H1 (cell line): ENCODE data around the gene TEX54.

Experiments
- CTCF ChIP-seq, 3 experiments: IDR thresholded peaks; 1 replicate in 2 of 3; 2 replicates in 1 of 3; pipeline versions ENCODE4 v1.5.1 to v1.6.1; 2011; ENCODE audit warnings: low read length in 3 of 3, mild to moderate bottlenecking in 3 of 3, inconsistent platforms in 2 of 3, low read depth in 1 of 3, moderate library complexity in 1 of 3; ENCODE audit not compliant: insufficient read depth in 1 of 3; ENCODE audit errors: control extremely low read depth in 1 of 3
- EP300 ChIP-seq, 2 experiments: IDR thresholded peaks; 1 replicate in 1 of 2; 2 replicates in 1 of 2; pipeline ENCODE4 v1.6.1; 2011 to 2012; ENCODE audit warnings: low read depth in 2 of 2, low read length in 2 of 2, mild to moderate bottlenecking in 2 of 2, borderline replicate concordance in 1 of 2, inconsistent platforms in 1 of 2, moderate library complexity in 1 of 2
- EZH2 ChIP-seq: fragments of 200-600 bp; sonication (generic); IDR thresholded peaks from 2 replicates; pipeline ENCODE4 v1.7.1; 2012; ENCODE audit warnings: low read depth, mild to moderate bottlenecking, moderate library complexity, low read length, inconsistent platforms; ENCODE audit not compliant: severe bottlenecking
- JUND ChIP-seq: IDR thresholded peaks from 2 replicates; pipeline ENCODE4 v1.6.1; 2011; ENCODE audit warnings: mild to moderate bottlenecking, improper control_type of control experiment, low read length
- YY1 ChIP-seq: IDR thresholded peaks from 2 replicates; pipeline ENCODE4 v1.6.1; 2011; ENCODE audit warnings: low read depth, mild to moderate bottlenecking, low read length

GRCh38 chr11:62874851-62875250 lies 42.2 kb upstream of the TEX54 start:
- TF ChIP-seq CTCF (IDR thresholded peaks at IDR 0.05; ENCODE audit: control extremely low read depth in 1 of 3, insufficient read depth in 1 of 3, low read depth in 1 of 3, low read length in 3 of 3) (no peak), EZH2 (no peak), YY1 (no peak), EP300 (IDR thresholded peaks at IDR 0.05; ENCODE audit: borderline replicate concordance in 1 of 2, low read depth in 2 of 2, low read length in 2 of 2) (no peak), JUND (no peak)
